ENCODE measurements around the gene MRPS31. TPM values are rescaled to one million over a fixed set of nuclear protein-coding genes. Genes with fewer than 3 reads are reported as not detected.
A peak's percentile ranks its signal among the peaks of the same experiment; 100 is the strongest.
"Not testable (repeated sequence)": the region's sequence is repeated elsewhere in the genome, so short reads cannot be mapped to it uniquely, and the experiment has no call there.

Gene MRPS31
- total RNA-seq, 1 experiment from 2014 or later: 27.0 TPM

GRCh38 chr13:40756042-40756441 lies 14.9 kb downstream of the MRPS31 start:
- no peak for DNase-seq
- no peak overlapping the region for H3K4me3 ChIP-seq (ENCODE audit: insufficient read depth, low read depth, low read length)
- H3K27me3 ChIP-seq (ENCODE audit: control insufficient read depth, insufficient read depth, low read length): no peaks in the 10 kb centered on the region
- H3K36me3 ChIP-seq (replicated peaks; ENCODE audit: control insufficient read depth, insufficient read depth, low read length): peaks cover 6% of the 10 kb centered on the region

DNA sequence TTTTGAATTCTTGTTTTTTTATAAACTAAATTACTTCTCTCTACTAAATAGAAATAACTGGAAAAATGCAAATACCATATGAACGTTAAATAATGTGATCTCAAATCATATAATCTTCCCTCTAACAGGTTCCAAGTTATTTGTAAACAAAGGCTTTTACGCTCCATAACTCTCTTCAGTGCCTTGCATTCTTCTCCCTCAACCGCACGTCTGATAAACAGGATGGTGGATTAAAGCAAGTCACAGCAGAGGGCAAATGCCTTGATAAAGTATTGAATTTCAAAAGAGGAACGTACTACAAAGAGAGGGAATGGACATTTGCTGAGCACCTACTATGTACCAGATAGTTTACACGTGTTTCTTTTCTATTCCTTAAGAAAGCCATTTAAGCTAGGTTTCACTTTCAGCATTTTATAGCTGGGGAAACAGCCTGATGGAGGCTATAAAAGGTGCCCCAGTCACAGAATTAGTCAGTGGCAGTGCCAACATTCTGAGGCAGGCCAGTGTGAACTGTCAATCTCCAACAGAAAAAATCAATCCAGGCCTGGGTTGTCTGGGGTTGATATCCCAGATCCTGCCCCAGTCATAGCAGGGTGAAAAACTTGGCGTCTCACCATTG lies 15.8 kb downstream of the MRPS31 start:
- Histone ChIP-seq H3K4me3 (ENCODE audit: insufficient read depth, low read depth, low read length) (no peak overlapping the region), H3K36me3 (replicated peaks; ENCODE audit: control insufficient read depth, insufficient read depth, low read length) (peaks cover 6% of the 10 kb centered on the region), H3K27me3 (ENCODE audit: control insufficient read depth, insufficient read depth, low read length) (no peaks in the 10 kb centered on the region)
- no peak for DNase-seq

- Histone ChIP-seq H3K27me3 (ENCODE audit: control insufficient read depth, insufficient read depth, low read length) (no peaks in the 10 kb centered on the region), H3K36me3 (replicated peaks; ENCODE audit: control insufficient read depth, insufficient read depth, low read length) (peaks cover 3% of the 10 kb centered on the region), H3K4me3 (ENCODE audit: insufficient read depth, low read depth, low read length) (no peak overlapping the region)
- DNase-seq: no peak
Observed at GRCh38 chr13:40749327-40749726, 21.7 kb downstream of the MRPS31 start.

GRCh38 chr13:40735232-40735548 lies 35.8 kb downstream of the MRPS31 start:
- H3K27me3 ChIP-seq (ENCODE audit: control insufficient read depth, insufficient read depth, low read length); DNase-seq: not testable (repeated sequence)
- peak overlapping the region; percentile 34 for H3K4me3 ChIP-seq (ENCODE audit: insufficient read depth, low read depth, low read length)

GRCh38 chr13:40734536-40735231 lies 36.3 kb downstream of the MRPS31 start:
- not testable (repeated sequence) for H3K27me3 ChIP-seq (ENCODE audit: control insufficient read depth, insufficient read depth, low read length); H3K36me3 ChIP-seq (replicated peaks; ENCODE audit: control insufficient read depth, insufficient read depth, low read length); DNase-seq
- peak overlapping the region; percentile 34 for H3K4me3 ChIP-seq (ENCODE audit: insufficient read depth, low read depth, low read length)

More at GRCh38 chr13:40735232-40735548, 35.8 kb downstream of the MRPS31 start:
- not testable (repeated sequence) for H3K36me3 ChIP-seq (replicated peaks; ENCODE audit: control insufficient read depth, insufficient read depth, low read length)

GRCh38 chr13:40732658-40733057 lies 38.3 kb downstream of the MRPS31 start:
- Histone ChIP-seq H3K36me3 (replicated peaks; ENCODE audit: control insufficient read depth, insufficient read depth, low read length) (peaks cover 2% of the 10 kb centered on the region; the same call in 1 of the 2 replicates), H3K27me3 (ENCODE audit: control insufficient read depth, insufficient read depth, low read length) (no peaks in the 10 kb centered on the region), H3K4me3 (ENCODE audit: insufficient read depth, low read depth, low read length) (no peak overlapping the region)
- no peak for DNase-seq

DNA sequence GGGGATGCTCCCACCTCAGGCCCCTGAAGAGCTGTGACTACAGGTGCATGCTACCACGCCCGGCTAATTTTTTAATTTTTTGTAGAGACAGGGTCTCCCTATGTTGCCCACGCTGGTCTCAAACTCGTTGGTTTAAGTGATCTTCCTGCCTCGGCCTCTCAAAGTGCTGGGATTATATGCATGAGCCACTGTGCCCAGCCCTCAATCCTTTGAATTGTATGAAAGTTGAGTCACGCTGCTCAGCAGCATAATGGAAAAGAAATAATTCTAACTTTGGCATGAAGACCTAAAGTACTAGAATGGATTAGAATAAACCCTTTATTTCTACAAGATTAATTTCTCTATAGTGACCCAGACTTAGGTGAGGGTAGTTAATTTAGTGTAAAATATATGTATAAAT lies 42.4 kb downstream of the MRPS31 start:
- H3K36me3 ChIP-seq (replicated peaks; ENCODE audit: control insufficient read depth, insufficient read depth, low read length): peaks cover 2% of the 10 kb centered on the region; the same call in 1 of the 2 replicates
- no peak overlapping the region for H3K4me3 ChIP-seq (ENCODE audit: insufficient read depth, low read depth, low read length)
- DNase-seq: no peak
- no peaks in the 10 kb centered on the region for H3K27me3 ChIP-seq (ENCODE audit: control insufficient read depth, insufficient read depth, low read length)

DNA sequence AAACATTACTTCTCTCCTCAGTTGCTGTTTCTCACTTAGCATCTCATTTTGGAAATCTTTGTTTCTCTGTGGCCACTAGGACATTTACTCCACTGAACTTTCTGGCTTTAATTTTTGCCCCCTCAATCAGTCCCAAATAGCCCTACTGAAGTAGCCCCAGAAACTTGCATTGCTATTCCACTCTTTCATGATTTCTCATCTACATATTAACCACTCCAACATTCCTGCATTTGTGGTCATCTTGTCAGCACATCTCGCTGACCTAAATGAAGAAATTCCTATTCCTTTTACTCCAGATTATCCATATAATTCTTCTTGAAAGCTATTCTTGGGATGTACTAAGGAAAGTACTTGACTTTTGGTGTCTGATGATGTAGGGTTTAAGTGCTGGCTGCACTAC lies 56.6 kb downstream of the MRPS31 start:
- H3K27me3 ChIP-seq (ENCODE audit: control insufficient read depth, insufficient read depth, low read length); H3K4me3 ChIP-seq (ENCODE audit: insufficient read depth, low read depth, low read length); DNase-seq; H3K36me3 ChIP-seq (replicated peaks; ENCODE audit: control insufficient read depth, insufficient read depth, low read length): not testable (repeated sequence)

- Histone ChIP-seq H3K4me3 (ENCODE audit: insufficient read depth, low read depth, low read length) (no peak overlapping the region), H3K27me3 (ENCODE audit: control insufficient read depth, insufficient read depth, low read length) (no peaks in the 10 kb centered on the region), H3K36me3 (replicated peaks; ENCODE audit: control insufficient read depth, insufficient read depth, low read length) (no peaks in the 10 kb centered on the region)
- no peak for DNase-seq
Observed at GRCh38 chr13:40706439-40706838, 64.6 kb downstream of the MRPS31 start.

GRCh38 chr13:40697711-40698110 lies 73.3 kb downstream of the MRPS31 start:
- H3K4me3 ChIP-seq (ENCODE audit: insufficient read depth, low read depth, low read length): no peak overlapping the region
- H3K27me3 ChIP-seq (ENCODE audit: control insufficient read depth, insufficient read depth, low read length): no peaks in the 10 kb centered on the region
- DNase-seq: no peak
- H3K36me3 ChIP-seq (replicated peaks; ENCODE audit: control insufficient read depth, insufficient read depth, low read length): no peaks in the 10 kb centered on the region

GRCh38 chr13:40694426-40694825 lies 76.6 kb downstream of the MRPS31 start:
- no peak for DNase-seq
- Histone ChIP-seq H3K36me3 (replicated peaks; ENCODE audit: control insufficient read depth, insufficient read depth, low read length) (no peaks in the 10 kb centered on the region), H3K27me3 (ENCODE audit: control insufficient read depth, insufficient read depth, low read length) (no peaks in the 10 kb centered on the region), H3K4me3 (ENCODE audit: insufficient read depth, low read depth, low read length) (no peak overlapping the region)

- H3K4me3 ChIP-seq (ENCODE audit: insufficient read depth, low read depth, low read length): no peak overlapping the region
- H3K36me3 ChIP-seq (replicated peaks; ENCODE audit: control insufficient read depth, insufficient read depth, low read length): no peaks in the 10 kb centered on the region
- no peaks in the 10 kb centered on the region for H3K27me3 ChIP-seq (ENCODE audit: control insufficient read depth, insufficient read depth, low read length)
- DNase-seq: no peak
Observed at GRCh38 chr13:40692946-40693345, 78.0 kb downstream of the MRPS31 start.

- Histone ChIP-seq H3K4me3 (ENCODE audit: insufficient read depth, low read depth, low read length) (no peak overlapping the region), H3K36me3 (replicated peaks; ENCODE audit: control insufficient read depth, insufficient read depth, low read length) (no peaks in the 10 kb centered on the region), H3K27me3 (ENCODE audit: control insufficient read depth, insufficient read depth, low read length) (no peaks in the 10 kb centered on the region)
- no peak for DNase-seq
Observed at GRCh38 chr13:40688781-40689180, 82.2 kb downstream of the MRPS31 start.

DNA sequence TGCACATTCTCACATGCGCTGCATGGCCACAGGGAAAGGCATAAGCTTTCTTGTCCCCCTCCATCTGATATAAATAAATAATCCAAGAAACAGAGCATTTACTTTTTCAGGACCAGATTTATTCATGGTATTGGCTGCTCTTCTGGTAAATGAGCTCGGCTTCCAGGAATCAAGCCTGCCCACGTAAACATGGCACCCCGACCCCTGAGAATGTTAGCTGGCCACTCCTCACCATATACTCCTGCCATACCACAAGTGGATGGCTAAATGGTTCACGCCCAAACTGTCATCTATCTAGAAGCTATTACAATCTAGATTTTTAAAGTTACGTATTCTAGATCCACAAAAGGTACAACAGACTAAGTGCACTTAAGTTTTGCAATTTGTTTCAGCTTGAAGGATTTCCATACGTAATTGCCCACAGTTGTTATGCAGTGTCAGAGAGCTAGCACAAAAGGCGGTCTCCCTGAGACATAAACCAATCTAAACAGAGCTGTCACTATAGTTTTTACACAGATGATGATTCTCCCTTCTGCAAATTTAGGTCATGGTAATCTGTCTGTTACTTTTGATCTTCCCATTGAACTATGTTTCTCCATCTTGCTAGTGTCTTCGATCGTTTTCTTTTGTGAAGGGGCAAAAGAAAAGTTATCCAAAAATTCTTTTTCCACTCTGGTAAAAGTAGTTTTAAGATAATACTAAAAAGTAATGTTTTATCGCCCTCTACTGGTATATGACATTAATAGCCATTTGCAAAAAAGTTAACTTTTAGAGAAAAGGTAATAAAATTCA lies 88.3 kb downstream of the MRPS31 start:
- Histone ChIP-seq H3K4me3 (ENCODE audit: insufficient read depth, low read depth, low read length) (no peak overlapping the region), H3K27me3 (ENCODE audit: control insufficient read depth, insufficient read depth, low read length) (no peaks in the 10 kb centered on the region), H3K36me3 (replicated peaks; ENCODE audit: control insufficient read depth, insufficient read depth, low read length) (no peaks in the 10 kb centered on the region)
- DNase-seq: no peak

All from H7 (cell line).